Left lung (tissue), 10 donors: ENCODE results near the gene MT1E. TPM values are rescaled to one million over a fixed set of nuclear protein-coding genes. Genes with fewer than 3 reads are reported as not detected.
A peak's percentile ranks its signal among the peaks of the same experiment; 100 is the strongest.

Experiments
- ATAC-seq: fragments of 200-7000 bp; cut with Tn5 transposase; one replicate; pipeline ENCODE4 v1.9.1; 2020; ENCODE audit warnings: moderate library complexity
- DNase-seq, 4 donors: peaks; one replicate each; pipeline ENCODE4 v3.0.0-alpha.2; 2013 to 2020
- H3K27ac ChIP-seq, 2 donors: fragments of 200-600 bp; sonication (generic) in 1 of 2; one replicate each; pipeline versions ENCODE4 v1.5.0 to v1.8.0; 2020 to 2021
- H3K27me3 ChIP-seq, 2 donors: fragments of 200-600 bp; sonication (generic) in 1 of 2; one replicate each; pipeline versions ENCODE4 v1.5.0 to v1.8.0; 2020 to 2021
- H3K36me3 ChIP-seq, 2 donors: fragments of 200-600 bp; sonication (generic) in 1 of 2; one replicate each; pipeline versions ENCODE4 v1.5.0 to v1.8.0; 2020 to 2021
- H3K4me1 ChIP-seq, 2 donors: fragments of 200-600 bp; one replicate each; pipeline ENCODE4 v1.8.0; 2021
- H3K4me3 ChIP-seq, 2 donors: fragments of 200-600 bp; sonication (generic) in 1 of 2; one replicate each; pipeline versions ENCODE4 v1.5.0 to v1.8.0; 2020 to 2021; ENCODE audit warnings: mild to moderate bottlenecking in 1 of 2
- H3K9me3 ChIP-seq, 2 donors: fragments of 200-600 bp; sonication (generic) in 1 of 2; one replicate each; pipeline versions ENCODE4 v1.5.0 to v1.8.0; 2020 to 2021
- CTCF ChIP-seq, 2 donors: fragments of 200-600 bp; sonication (generic) in 1 of 2; IDR thresholded peaks; one replicate each; pipeline versions ENCODE4 v1.5.0 to v1.8.0; 2021; ENCODE audit warnings: antibody characterized with exemption in 2 of 2
- intact Hi-C, 2 donors: fragments of 100-400 bp; cut with DNase I; formaldehyde crosslinking; loops; one replicate each; pipeline versions ENCODE4 v1.11.2 to v1.14.2; 2022
- polyA plus RNA-seq, 6 donors: library from polyadenylated mRNA; unstranded; fragments of 120-200 nt; gene quantifications; one replicate each; pipeline ENCODE4 v1.2.1, GENCODE V29; 2013; ENCODE audit not compliant: insufficient read length in 6 of 6
- total RNA-seq, 2 donors: library from RNA; stranded (reverse); fragmentation: NEBNext Ultra II Directional; extraction: Animal tissue kit (Norgen Biotek cat#: 25700); gene quantifications; one replicate each; pipeline ENCODE4 v1.2.1, GENCODE V29; 2021
- donor health status: DM: no; HTN: yes; CAD: no.
- donor health status: DM: no; HTN: no; CAD: no.

The MT1E gene
- total and polyA plus RNA-seq, 8 donors: 9.0 to 262 (median 12.7) TPM

GRCh38 chr16:56639045-56639444 is 13.5 kb downstream of the MT1E start:
- intact Hi-C loops: no loop called here
- no peak for TF ChIP-seq CTCF (IDR thresholded peaks at IDR 0.05)
- no peak overlapping the region for H3K27ac ChIP-seq
- DNase-seq (no peak), ATAC-seq (no peak)
- H3K4me1 ChIP-seq: peaks cover 0 to 42% of the 10 kb centered on the region in 2 donors
- H3K36me3 ChIP-seq: no peaks in the 10 kb centered on the region
- H3K27me3 ChIP-seq: peaks cover 32 to 96% of the 10 kb centered on the region in 2 donors
- peak overlapping the region in 1 of 2 donors; percentile 41 for H3K4me3 ChIP-seq
- H3K9me3 ChIP-seq: no peaks in the 10 kb centered on the region

- no peak for TF ChIP-seq CTCF (IDR thresholded peaks at IDR 0.05)
- ATAC-seq (no peak), DNase-seq (no peak)
- peaks cover 0 to 35% of the 10 kb centered on the region in 2 donors for H3K4me1 ChIP-seq
- no peak overlapping the region for H3K27ac ChIP-seq
- no peaks in the 10 kb centered on the region for H3K36me3 ChIP-seq
- intact Hi-C loops: no loop called here
- peaks cover 35 to 95% of the 10 kb centered on the region in 2 donors for H3K27me3 ChIP-seq
- no peaks in the 10 kb centered on the region for H3K9me3 ChIP-seq
- H3K4me3 ChIP-seq: no peak overlapping the region
Measured at GRCh38 chr16:56640076-56640475, 14.5 kb downstream of the MT1E start.

GRCh38 chr16:56641166-56641565 is 15.6 kb downstream of the MT1E start:
- no peaks in the 10 kb centered on the region for H3K9me3 ChIP-seq
- no peak overlapping the region for H3K4me3 ChIP-seq
- peaks cover 0 to 29% of the 10 kb centered on the region in 2 donors for H3K4me1 ChIP-seq
- no peak overlapping the region for H3K27ac ChIP-seq
- intact Hi-C loops: no loop called here
- TF ChIP-seq CTCF (IDR thresholded peaks at IDR 0.05): no peak
- no peak for DNase-seq
- H3K36me3 ChIP-seq: no peaks in the 10 kb centered on the region
- H3K27me3 ChIP-seq: peaks cover 27 to 93% of the 10 kb centered on the region in 2 donors
- ATAC-seq: no peak

GRCh38 chr16:56643080-56643778 is 17.6 kb downstream of the MT1E start:
- Histone ChIP-seq H3K4me3 (peak overlapping the region in 1 of 2 donors; percentile 29), H3K4me1 (peaks cover 0 to 23% of the 10 kb centered on the region in 2 donors), H3K27me3 (peaks cover 20 to 93% of the 10 kb centered on the region in 2 donors), H3K36me3 (no peaks in the 10 kb centered on the region), H3K27ac (no peak overlapping the region), H3K9me3 (no peaks in the 10 kb centered on the region)
- DNase-seq (peak in 2 of 4 donors; percentile 82 to 93), ATAC-seq (peak; percentile 99)
- TF ChIP-seq CTCF (IDR thresholded peaks at IDR 0.05): peak in 1 of 2 donors; percentile 11
- intact Hi-C loops: no loop called here

- H3K27me3 ChIP-seq: peaks cover 17 to 93% of the 10 kb centered on the region in 2 donors
- DNase-seq (no peak), ATAC-seq (no peak)
- H3K4me1 ChIP-seq: peaks cover 0 to 17% of the 10 kb centered on the region in 2 donors
- H3K4me3 ChIP-seq: peak overlapping the region in 1 of 2 donors; percentile 29
- intact Hi-C loops: no loop called here
- no peaks in the 10 kb centered on the region for H3K36me3 ChIP-seq
- no peak for TF ChIP-seq CTCF (IDR thresholded peaks at IDR 0.05)
- H3K9me3 ChIP-seq: no peaks in the 10 kb centered on the region
- H3K27ac ChIP-seq: no peak overlapping the region
Measured at GRCh38 chr16:56643833-56644232, 18.3 kb downstream of the MT1E start.
